ENCODE measurements around the gene TMEM140.

- TF ChIP-seq POLR2AphosphoS5 (IDR thresholded peaks at IDR 0.05; ENCODE audit: low read depth, low read length) (no peak), POLR2A (IDR thresholded peaks at IDR 0.05; ENCODE audit: low read depth, low read length) (no peak), TAF1 (IDR thresholded peaks at IDR 0.05; ENCODE audit: low read depth, low read length) (no peak), SPI1 (IDR thresholded peaks at IDR 0.05; ENCODE audit: low read depth, low read length) (no peak)
Measured at GRCh38 chr7:135213831-135214230, 66.0 kb downstream of the TMEM140 start.
